CD4-positive, alpha-beta T cell treated with Interleukin-4 for 4 hours (primary cell): ENCODE data around the gene GLE1.

Source experiments
- DNase-seq: peaks from one replicate; pipeline ENCODE4 v3.0.0-alpha.2; 2020

The GLE1 gene

GRCh38 chr9:128504485-128505413, at the start of gene GLE1:
Gene GLE1, plus strand, starts transcription at chr9:128504719. Its CDS starts 87 bp downstream, at chr9:128504806.
- DNase-seq, result peak; percentile 92

GRCh38 chr9:128454991-128455390, 49.5 kb upstream of the GLE1 start:
- no peak for DNase-seq

GRCh38 chr9:128455849-128456612, 48.5 kb upstream of the GLE1 start, which contains the start of gene ODF2:
Gene ODF2, plus strand, starts transcription at chr9:128456006. Its CDS starts 86 bp downstream, at chr9:128456092.
- DNase-seq, result peak; percentile 97

GRCh38 chr9:128456613-128457061, 47.9 kb upstream of the GLE1 start:
- DNase-seq, result peak; percentile 64

GRCh38 chr9:128457207-128457606, 47.3 kb upstream of the GLE1 start:
- no peak for DNase-seq

- DNase-seq, result no peak
Observed at GRCh38 chr9:128459011-128459410, 45.5 kb upstream of the GLE1 start.

- DNase-seq, result no peak
Observed at GRCh38 chr9:128469070-128469469, 35.4 kb upstream of the GLE1 start.

GRCh38 chr9:128470560-128470959, 34.0 kb upstream of the GLE1 start:
- no peak for DNase-seq

GRCh38 chr9:128473104-128473503, 31.4 kb upstream of the GLE1 start:
- DNase-seq, result no peak

- no peak for DNase-seq
Observed at GRCh38 chr9:128475867-128476266, 28.7 kb upstream of the GLE1 start.

- no peak for DNase-seq
Observed at GRCh38 chr9:128479262-128479661, 25.3 kb upstream of the GLE1 start.

- DNase-seq, result no peak
Observed at GRCh38 chr9:128481561-128481960, 23.0 kb upstream of the GLE1 start.

- DNase-seq, result no peak
Observed at GRCh38 chr9:128482186-128482585, 22.3 kb upstream of the GLE1 start.

GRCh38 chr9:128484686-128485413, 19.7 kb upstream of the GLE1 start:
- no peak for DNase-seq

- no peak for DNase-seq
Observed at GRCh38 chr9:128485414-128485855, 19.1 kb upstream of the GLE1 start.

GRCh38 chr9:128486201-128486600, 18.3 kb upstream of the GLE1 start:
- DNase-seq, result no peak

GRCh38 chr9:128493424-128493823, 11.1 kb upstream of the GLE1 start:
- DNase-seq, result no peak

- no peak for DNase-seq
Observed at GRCh38 chr9:128494108-128494745, 10.3 kb upstream of the GLE1 start.

- no peak for DNase-seq
Observed at GRCh38 chr9:128494746-128495129, 9.8 kb upstream of the GLE1 start.

GRCh38 chr9:128495296-128495695, 9.2 kb upstream of the GLE1 start:
- DNase-seq, result no peak

GRCh38 chr9:128495804-128496417, 8.6 kb upstream of the GLE1 start:
- DNase-seq, result no peak
